COR-L47 (cell line): Measurements from ENCODE around the gene ABLIM2.

Experiments used
- DNase-seq: peaks from one replicate; lab custom pipeline; 2025; lab: John Stamatoyannopoulos, UW

ABLIM2 gene

DNA sequence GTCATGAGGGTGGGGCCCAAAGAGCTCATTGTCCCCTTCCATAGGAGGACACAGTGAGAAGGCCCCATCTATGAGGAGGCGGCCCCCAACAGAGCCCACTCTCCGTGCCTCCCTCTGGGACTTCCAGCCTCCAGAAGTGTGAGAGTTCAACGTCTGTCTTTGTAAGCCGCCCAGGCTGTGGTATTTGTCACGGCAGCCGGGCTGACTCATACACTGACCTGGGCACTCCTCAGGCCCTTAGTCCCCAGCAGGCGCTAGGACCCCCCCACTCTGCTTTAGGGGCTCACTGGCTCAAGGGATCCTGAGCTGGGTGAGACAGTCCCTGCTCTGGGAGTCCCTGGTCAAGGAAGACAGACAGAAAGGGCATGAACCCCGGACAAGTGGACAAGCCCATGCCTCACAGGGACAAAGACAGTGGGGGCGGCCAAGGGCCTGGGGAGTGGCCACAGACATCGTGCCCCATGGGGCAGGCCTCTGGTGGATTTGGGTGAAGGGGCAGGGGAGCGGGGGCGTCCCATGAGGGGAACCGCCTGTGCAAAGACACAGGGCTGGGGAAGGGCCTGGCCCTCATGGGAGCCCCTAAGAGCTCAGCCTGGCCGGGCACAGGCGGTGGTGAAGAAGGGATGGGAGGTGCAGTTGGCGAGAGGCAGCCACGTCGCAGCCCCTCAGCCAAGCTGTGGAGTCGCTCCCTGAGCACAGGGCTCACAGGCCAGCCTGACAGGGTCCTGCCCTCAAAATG is 21.5 kb downstream of the ABLIM2 start:
- DNase-seq = no peak

DNA sequence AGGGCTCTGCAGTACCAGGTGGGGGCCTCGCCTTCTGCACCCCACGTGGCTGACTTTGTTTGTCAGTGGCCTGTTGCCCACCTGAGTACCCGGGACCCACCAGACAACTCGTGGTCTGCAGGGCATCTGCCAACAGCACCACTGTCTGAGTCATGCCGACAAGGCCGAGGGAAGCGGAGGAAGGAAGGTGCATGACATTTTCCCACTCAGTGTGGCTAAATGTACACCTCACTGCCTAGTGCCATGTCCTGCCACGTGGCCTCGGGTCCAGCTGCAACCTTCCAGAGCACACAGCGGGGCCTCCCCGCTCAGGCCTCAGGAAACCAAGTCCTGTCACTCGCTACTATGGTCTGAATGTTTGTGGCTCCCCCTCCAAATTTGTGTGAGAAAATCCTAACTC is 22.1 kb downstream of the ABLIM2 start:
- no peak for DNase-seq

DNA sequence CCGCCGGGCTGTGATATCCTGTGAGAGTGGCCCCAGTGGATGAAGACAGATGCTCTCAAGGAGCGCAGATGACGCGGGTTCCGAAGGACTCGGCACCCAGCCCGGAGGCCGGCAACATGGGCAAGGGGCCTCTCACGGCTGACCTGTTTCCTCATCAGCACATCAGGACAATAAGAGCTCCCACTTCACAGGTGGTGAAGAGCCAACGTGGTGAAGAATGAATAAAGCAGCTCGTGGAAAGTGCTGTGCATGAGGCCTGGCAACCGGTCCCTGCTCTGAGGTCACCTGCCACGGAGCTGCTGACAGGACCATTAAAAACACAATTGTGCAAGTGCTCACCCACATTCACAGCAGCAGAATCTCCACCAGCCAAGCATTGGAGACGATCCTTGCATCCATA is 22.9 kb downstream of the ABLIM2 start:
- no peak for DNase-seq

DNA sequence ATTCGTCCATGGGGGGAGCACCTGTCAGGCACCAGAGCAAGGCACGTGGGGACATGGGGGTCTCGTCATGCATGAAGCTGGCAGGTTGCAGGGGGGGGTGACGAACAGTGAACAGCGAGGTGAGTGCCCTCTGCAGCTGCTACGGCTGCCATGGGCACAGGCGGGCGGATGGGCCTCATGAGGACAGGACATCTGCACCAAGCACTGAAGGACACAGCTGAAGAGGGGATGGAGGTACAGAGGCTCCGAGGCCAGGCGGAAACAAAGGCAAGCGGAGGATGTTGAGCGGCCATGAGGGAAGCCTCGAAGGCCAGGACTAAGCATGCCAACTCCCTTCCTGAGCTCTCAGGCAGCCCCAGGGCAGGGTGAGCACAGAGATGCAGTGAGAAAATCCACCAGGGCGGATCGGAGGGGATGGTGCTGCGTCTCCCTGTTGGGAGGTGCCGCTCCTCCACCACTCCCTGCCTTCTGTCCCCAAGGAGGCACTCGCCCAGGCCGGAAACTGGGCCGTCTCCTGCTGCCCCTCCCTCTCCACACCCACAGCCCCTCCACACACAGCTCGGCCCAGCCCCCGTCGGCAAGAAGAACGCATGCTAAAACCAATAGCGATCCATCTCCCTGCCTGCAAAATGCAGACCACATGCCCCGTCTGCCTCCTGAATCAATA is 24.6 kb downstream of the ABLIM2 start:
- DNase-seq = no peak

DNA sequence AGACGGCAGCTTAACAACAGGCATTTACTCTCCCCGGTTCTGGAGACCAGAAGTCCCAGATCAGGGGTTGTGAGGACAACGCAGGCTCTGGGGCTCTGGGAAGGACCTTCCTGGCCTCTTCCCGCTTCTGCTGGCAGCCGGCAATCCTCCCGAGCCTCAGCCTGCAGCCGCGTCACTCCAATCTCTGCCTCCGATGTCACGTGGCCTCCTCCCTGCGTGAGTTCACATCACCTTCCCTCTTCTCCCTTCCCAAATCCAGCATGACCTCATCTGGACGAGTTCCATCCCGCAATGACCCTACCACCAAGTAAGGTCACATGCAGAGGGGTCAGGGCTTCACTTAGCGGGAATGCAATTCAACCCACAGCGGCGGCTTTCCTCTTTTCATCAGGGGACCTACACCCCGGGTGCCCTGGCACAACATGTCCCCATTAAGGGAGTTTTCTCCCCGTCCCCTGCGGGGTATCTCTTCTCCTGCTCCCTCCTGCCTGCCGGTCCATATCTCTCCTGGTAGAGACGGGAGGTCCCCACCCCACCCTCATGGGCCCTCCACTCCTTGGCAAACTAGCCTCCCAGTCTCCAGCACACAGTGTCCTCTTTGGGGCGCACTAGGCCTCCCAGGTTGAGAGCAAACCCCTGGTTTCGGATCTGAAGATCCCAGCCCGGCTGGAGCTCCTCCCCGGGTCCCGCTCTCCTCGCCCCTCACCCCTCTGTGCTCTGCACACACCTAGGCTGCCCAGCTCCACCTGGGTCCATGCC is 25.5 kb downstream of the ABLIM2 start:
- no peak for DNase-seq

DNA sequence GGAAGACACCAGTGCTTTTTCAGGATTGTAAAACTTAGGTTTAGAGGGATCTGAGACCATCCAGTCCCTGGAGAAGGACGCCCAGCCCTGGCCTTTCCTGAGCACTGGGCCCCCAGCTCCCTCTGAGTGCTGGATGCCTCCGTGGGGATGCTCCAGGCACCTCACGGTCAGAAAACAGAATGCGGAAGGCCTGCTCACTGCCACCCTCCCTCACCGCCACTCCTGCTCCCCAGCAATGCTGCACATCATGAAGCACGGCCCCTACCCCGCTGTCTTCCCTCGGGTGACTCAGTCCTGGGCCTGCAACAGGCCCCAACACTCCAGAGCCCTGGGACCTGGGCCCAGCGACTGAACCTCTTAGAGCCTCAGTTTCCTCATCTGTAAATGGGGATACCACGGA is 26.2 kb downstream of the ABLIM2 start:
- no peak for DNase-seq

DNA sequence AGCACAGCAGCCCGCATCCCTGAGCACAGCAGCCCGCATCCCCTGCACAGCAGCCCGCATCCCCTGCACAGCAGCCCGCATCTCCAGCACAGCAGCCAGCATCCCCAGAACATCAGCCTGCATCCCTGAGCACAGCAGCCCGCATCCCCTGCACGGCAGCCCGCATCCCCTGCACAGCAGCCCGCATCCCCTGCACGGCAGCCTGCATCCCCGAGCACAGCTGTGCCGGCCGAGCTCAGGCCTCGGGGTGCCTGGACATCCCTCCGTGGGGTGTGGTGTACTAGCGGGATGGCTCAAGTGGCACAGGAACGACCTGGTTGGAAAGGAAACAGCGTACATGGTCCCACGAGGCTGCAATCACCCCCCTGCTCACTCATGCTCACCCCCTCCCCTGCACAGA is 26.8 kb downstream of the ABLIM2 start:
- DNase-seq = no peak

DNA sequence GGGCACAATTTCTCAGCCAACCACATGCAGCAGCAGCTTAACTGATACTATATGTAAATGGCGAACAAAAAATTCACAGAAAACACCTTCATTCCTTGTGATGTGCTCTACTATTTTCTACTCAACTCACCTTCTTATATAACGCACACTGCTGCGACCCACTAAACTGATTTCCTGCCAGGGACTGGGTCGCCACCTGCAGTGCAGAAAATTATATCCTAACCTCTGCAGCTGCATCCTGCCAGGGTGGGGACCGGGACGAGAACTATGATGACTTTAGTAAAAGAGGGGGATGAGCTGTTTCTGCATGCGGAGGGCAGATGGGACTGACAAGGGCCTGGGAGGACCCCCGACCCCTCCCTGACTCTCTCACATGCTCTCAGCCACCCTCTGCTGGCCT is 27.4 kb downstream of the ABLIM2 start:
- peak; percentile 68 for DNase-seq

DNA sequence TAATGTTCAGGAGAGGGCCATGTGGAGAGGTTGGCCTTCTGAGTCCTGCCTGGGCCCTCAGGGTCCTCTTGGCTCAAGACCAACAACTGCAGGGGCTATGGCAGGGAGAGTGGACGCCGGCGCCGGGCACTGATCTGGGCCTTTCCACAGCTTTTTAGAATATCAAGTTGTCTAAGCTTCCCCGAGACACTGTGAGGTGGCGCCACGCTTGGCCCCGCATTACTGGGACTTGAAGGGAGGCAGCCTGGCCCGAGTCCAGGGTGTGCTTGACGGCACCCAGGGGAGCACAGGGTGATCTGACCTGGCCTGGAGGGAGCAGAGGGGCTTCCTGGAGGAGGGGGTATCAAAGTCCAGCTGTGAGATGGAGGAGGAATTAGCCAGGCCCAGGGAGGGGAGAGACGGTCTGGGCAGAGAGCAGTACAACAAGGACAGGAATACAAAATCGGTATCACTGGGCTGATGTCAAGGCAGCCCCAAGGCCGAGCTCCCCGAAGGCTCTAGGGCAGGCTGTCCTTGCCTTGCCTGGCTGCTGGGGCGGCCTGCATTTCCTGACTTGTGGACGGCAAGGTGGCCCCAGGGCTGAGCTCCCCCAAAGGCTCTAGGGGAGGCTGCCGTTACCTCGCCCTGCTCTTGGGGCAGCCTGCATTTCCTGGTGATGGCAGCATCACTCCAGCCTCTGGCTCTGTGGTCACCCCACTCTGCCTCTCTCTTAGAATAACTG is 28.1 kb downstream of the ABLIM2 start:
- DNase-seq = no peak

DNA sequence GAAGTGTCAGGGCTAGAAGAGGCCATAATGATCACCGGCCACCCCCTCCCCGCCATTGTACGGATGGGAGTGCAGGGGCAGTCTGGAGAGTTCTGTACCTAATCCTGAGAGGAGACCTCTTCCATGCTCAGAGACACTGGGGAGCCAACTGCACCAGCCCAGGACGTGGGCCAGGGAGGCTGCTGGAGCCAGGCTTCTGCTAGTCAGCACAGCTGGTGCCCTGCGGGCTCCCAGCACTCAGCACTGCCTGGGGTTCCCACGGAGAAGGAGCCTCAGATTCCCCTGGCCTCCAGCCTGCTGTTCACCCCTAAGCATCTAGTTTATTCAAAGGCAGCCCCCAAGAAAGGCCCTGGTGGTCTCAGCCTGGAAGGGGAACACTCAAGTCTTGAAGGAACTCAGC is 28.8 kb downstream of the ABLIM2 start:
- DNase-seq = no peak

DNA sequence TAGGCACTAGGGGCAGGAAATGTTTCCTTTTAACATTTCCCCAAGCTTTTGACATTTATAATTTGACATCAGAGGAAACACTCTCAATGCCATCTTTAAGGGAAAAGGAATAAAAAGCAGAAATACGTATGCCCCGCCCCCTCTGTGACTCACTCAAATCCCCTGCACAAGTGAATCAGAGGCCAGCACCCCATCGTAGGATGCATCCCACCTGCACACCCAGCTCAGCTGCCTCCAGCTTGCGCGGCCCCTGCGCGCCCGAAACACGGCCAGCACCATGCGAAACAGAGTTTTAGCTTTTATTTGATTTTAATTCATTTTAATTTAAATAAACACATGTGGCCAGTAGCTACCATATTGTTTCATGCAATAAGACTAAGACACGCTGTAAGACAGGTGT is 29.5 kb downstream of the ABLIM2 start:
- DNase-seq = no peak

DNA sequence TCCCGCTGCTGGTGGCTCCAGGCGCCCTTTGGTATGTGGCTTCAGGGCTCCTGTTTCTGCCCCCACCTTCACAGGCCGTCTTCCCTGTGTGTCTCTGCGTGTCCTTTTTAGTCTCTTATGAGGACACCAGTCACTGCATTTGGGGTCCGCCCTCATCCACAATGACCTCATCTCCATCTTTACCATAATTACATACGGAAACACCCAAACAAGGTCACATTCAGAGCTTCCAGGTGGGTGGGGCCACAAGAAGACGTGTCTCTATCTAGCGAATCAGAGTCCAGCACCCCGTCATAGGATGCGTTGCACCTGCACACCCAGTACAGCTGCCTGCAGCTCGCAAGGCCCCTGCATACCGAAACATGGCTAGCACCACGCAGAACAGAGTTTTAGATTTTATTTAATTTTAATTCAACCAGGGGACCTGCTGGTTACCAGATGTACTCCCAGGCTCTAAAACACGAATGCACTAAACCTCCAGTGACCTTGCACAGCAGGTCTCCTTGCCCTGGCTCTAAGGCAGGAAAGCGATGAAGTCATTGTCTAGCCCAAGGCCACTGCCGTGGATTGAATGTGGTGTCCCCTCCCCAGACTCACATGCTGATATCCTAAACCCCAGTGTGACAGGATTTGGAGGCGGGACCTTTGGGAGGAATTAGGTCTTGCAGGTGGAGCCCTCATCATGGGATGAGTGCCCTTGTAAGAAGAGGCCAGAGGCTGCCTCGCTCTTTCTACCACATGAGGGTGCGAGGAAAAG is 30.3 kb downstream of the ABLIM2 start:
- no peak for DNase-seq

DNA sequence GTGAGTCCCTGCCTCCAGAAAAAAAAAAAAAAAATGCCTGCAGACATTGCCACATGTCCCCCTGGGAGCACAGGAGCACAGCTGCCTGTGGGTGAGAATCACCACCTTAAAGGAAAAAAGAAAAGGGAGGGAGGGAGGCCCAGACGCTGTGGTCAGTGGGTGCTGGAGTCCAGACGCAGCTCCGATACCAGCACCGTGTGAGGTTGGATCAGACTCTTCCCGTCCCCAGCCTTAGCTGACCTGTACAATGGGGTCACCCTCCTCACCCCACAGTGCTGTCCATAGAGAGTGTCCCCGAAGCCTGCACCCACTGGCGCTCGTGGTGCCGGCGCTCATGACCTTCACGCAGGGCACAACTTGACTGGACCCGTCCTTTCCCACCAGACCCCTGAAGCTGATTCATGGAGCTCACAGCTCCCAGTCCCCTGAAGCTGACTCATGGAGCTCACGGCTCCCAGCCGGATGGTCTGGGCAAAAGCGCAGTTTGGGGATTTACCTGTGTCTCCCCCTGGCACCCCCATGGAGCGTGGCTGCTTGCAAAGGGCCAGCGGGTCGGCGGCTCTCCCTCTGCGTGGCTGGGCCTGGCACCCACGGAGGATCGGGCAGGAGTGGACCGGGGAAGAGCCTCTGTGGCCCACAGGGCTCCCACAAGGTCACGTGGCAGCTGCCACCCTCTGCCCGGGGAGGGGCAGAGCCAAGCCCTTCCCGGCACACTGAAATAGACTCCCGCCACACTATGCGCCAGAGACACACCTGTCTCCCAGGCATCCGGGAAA is 31.4 kb downstream of the ABLIM2 start:
- no peak for DNase-seq

DNA sequence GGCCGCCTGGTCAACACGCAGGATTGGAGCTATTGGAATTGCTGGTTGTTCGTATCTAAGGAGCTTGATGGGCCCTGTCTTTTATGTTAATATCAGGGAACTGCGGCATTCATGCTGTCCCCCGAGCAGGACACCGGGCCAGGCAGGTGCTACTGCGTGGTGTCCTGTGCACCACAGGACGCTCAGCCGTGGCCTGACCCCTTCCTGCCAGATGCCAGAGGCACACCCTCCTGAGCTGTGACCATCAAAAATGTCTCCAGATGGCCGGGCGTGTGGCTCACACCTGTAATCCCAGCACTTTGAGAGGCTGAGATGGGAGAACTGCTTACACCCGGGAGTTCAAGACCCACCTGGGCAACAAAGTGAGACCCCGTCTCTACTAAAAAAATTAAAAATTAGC is 32.1 kb downstream of the ABLIM2 start:
- DNase-seq = no peak

DNA sequence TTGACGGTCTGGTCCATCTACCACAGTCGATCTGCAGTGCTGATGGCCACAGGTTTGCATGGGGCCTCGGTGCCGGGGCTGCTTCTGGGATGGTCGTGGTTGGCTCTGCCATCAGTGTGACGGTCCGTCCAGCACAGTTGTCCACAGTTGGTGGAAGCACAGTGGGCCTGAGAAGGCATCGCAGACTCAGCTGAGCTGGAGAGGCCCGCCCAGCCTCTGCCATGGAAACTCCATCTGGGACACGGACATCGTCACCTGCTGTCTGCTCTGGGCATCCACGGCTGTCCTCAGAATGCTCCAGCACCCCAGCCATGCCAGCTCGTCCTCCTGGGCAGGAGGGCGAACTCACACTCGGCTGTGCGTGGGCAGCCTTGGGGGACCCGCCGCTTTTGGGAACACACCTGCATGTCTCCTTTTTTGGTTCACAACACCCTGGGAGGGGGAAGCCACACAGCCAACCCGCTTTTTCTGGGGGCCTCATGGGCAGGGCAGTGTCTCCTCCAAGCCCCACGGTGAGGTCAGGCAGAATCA is 33.0 kb downstream of the ABLIM2 start:
- no peak for DNase-seq

DNA sequence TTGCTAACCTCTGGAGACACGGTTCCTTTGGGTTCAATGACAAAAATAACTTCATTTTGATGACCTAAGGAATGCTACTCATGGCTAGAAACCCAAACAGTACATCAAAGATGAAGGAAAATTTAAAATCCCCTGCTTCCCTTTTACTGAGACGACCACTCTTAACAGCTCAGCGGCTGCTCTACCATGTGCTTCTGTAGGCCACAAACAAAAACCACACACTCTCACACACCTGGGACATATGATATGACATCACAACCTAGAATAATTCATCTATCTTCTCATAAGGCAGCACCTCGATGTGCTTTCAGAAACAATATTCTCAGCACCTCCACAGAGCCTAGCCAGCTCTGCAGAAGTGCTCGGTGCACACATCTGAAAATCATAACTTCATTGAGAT is 34.7 kb downstream of the ABLIM2 start:
- no peak for DNase-seq

DNA sequence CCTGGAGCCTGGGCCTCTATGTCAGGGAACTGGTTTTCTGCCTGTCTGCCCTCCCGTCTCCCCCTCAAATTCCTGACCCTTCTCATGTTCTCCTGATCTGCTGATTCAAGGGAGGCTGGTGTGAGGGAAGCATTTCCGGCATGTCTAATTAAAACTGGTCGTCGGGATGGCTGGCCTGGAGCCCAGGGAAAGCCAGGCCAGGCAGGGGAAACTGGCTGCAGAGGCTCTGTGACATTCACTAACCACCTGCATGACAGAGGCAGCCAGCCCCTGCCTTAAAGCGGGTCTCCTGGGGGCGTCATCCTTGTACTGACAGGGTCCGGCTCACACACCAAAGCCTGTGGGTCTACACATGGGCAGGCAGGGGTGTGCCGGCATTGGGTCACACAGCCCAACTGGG is 35.2 kb downstream of the ABLIM2 start:
- no peak for DNase-seq

DNA sequence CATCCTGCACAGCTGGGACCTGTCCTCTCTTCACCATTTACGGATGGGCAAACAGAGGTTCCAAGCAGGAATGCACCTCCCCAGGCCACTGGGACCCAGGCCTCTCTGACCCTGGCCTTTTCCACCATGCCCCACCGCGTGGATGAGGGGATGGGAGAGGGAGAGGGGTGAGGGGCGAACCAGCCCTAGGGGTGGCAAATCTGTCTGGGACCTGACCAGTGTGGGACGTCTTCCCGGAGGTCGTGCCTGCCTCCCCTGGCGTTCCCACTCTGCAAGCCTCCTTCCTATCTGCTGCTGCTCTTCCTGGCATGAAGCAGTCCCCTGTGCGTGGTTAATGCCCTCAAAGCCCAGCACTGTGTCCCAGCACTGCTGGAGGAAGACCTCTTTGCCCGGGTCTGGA is 35.9 kb downstream of the ABLIM2 start:
- DNase-seq = no peak

DNA sequence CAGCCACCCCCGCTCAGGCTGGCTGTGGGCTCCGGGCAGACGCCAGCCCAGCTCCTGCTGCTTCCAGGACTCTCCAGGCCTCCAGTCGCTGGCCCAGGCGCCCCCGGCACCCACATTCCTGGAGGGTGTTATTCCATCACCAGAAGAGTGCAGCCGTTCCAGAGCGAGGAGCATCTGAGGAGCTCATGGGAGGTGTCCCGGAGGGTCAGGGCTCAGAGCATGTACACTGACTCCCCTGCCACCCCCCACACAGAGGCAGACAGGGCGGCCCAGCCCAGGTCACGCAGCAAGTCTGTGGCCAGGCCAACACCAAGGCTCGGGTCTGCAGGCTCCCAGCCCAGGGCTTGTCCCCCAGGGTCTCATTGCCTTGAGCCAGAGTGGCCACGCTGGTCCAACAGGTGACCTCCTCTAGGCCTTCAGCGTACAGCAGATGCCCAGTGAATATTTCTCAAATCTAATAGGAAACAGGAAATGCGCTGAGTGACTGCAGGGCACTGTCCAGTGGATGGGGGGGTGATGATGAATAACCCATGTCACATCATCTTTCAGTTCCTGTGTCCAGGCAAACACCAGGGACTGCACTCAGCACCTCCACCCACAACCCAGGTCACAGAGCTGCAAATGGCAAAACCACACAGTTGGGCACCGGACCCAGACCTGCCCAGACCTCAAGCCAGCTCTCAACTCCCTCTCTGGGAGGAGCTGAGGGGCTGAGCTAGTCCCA is 37.2 kb downstream of the ABLIM2 start:
- DNase-seq = no peak

DNA sequence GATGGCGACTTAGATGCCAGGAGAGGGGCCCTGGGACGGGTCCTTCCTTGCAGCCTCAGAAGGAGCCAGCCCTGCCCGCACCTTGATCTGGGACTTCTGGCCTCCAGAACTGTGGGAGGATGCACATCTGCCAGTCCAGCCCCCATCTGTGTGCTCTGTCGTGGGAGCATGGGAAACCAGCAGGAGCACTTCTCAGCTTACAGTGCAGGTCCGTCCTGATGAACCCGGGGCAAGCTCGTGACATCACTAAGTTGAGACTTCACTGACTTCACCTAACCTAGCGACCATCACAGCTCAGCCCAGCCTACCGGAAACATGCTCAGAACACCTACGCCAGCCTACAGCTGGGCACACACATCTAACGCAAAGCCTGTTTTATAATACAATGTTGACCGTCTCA is 38.1 kb downstream of the ABLIM2 start:
- DNase-seq = no peak
